ENCODE measurements around the gene GSAP. TPM values are rescaled to one million over a fixed set of nuclear protein-coding genes. Genes with fewer than 3 reads are reported as not detected.

Gene GSAP
- total RNA-seq, 1 experiment from 2014 or later: 23.3 TPM

DNA sequence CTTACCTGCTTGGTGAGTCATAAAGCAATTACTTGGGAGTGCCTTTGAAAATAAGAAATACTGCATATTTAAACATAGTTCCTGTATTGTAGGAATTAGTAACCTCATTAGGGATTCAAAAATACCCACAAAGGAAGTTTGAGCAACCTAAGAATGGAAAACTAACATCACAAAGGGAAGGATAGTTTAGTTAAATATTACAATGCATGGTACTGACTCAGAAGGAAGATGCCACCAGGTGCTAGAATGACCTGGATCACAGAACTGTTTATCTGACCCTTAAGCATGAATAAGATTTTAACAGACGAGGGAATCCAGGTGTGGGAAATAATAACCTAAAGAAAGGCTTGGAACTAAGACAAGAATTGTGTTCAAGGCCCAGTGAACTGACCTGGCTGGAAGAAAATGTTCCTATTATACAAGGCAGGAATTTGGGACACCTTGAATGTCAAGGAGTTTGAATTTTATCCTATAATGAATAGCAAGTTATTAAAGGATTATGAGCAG, 106.4 kb downstream of the GSAP start:
- Mint-ChIP-seq H3K36me3 (ENCODE audit: insufficient read depth, unreplicated experiment) (peaks cover 3% of the 10 kb centered on the region), H3K27ac (ENCODE audit: unreplicated experiment) (no peak overlapping the region), H3K4me1 (ENCODE audit: low read depth, unreplicated experiment) (no peaks in the 10 kb centered on the region), H3K4me3 (ENCODE audit: low read depth, unreplicated experiment) (no peak overlapping the region), H3K9me3 (ENCODE audit: low read depth, unreplicated experiment) (peaks cover 6% of the 10 kb centered on the region), H3K27me3 (ENCODE audit: unreplicated experiment) (no peaks in the 10 kb centered on the region)
- TF ChIP-seq CTCF (IDR thresholded peaks at IDR 0.05; ENCODE audit: unreplicated experiment): no peak
- no TSS peak for BruUV-seq (replicated peaks)
- CTCF ChIA-PET: no interaction called here
- intact Hi-C loops (cut with micrococcal nuclease; ENCODE audit: unreplicated experiment): no loop called here
- DNase-seq: no peak

DNA sequence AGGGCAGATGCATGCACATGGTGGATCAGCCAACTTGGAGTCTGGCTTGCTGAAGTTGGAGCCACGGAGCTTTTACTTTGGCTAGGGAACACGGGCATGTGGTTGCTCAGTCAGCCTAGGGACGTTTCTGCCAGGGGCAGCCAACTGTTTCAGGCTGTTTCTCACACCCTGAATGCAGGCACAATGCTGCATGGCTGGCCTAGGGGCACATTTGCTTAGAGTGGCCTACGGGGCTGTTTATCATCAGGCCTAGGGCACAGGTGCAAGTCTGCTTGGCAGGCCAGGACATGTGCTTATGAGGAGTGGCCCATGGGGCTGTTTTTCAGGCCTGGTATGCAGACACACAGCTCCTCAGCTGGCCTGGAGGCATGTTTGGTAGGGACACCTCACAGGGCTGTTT, 107.4 kb downstream of the GSAP start:
- no peak for TF ChIP-seq CTCF (IDR thresholded peaks at IDR 0.05; ENCODE audit: unreplicated experiment)
- no peak for DNase-seq
- Mint-ChIP-seq H3K36me3 (ENCODE audit: insufficient read depth, unreplicated experiment) (peaks cover 3% of the 10 kb centered on the region), H3K9me3 (ENCODE audit: low read depth, unreplicated experiment) (peaks cover 6% of the 10 kb centered on the region), H3K27ac (ENCODE audit: unreplicated experiment) (no peak overlapping the region), H3K4me1 (ENCODE audit: low read depth, unreplicated experiment) (no peaks in the 10 kb centered on the region), H3K27me3 (ENCODE audit: unreplicated experiment) (no peaks in the 10 kb centered on the region), H3K4me3 (ENCODE audit: low read depth, unreplicated experiment) (no peak overlapping the region)
- CTCF ChIA-PET: no interaction called here
- BruUV-seq (replicated peaks): no TSS peak
- intact Hi-C loops (cut with micrococcal nuclease; ENCODE audit: unreplicated experiment): no loop called here

GRCh38 chr7:77306231-77307067, 109.7 kb downstream of the GSAP start:
- no peaks in the 10 kb centered on the region for H3K27me3 Mint-ChIP-seq (ENCODE audit: unreplicated experiment)
- H3K36me3 Mint-ChIP-seq (ENCODE audit: insufficient read depth, unreplicated experiment): peaks cover 3% of the 10 kb centered on the region
- H3K27ac Mint-ChIP-seq (ENCODE audit: unreplicated experiment): no peak overlapping the region
- no peak for DNase-seq
- no peak overlapping the region for H3K4me3 Mint-ChIP-seq (ENCODE audit: low read depth, unreplicated experiment)
- CTCF ChIA-PET: no interaction called here
- intact Hi-C loops (cut with micrococcal nuclease; ENCODE audit: unreplicated experiment): no loop called here
- BruUV-seq (replicated peaks): no TSS peak
- H3K9me3 Mint-ChIP-seq (ENCODE audit: low read depth, unreplicated experiment): peaks cover 9% of the 10 kb centered on the region
- no peaks in the 10 kb centered on the region for H3K4me1 Mint-ChIP-seq (ENCODE audit: low read depth, unreplicated experiment)
- TF ChIP-seq CTCF (IDR thresholded peaks at IDR 0.05; ENCODE audit: unreplicated experiment): no peak

- Mint-ChIP-seq H3K27ac (ENCODE audit: unreplicated experiment) (no peak overlapping the region), H3K9me3 (ENCODE audit: low read depth, unreplicated experiment) (peaks cover 2% of the 10 kb centered on the region), H3K27me3 (ENCODE audit: unreplicated experiment) (no peaks in the 10 kb centered on the region), H3K4me3 (ENCODE audit: low read depth, unreplicated experiment) (no peak overlapping the region), H3K36me3 (ENCODE audit: insufficient read depth, unreplicated experiment) (no peaks in the 10 kb centered on the region), H3K4me1 (ENCODE audit: low read depth, unreplicated experiment) (no peaks in the 10 kb centered on the region)
- DNase-seq: no peak
- CTCF ChIA-PET: no interaction called here
- TF ChIP-seq CTCF (IDR thresholded peaks at IDR 0.05; ENCODE audit: unreplicated experiment): no peak
- no TSS peak for BruUV-seq (replicated peaks)
- intact Hi-C loops (cut with micrococcal nuclease; ENCODE audit: unreplicated experiment): no loop called here
Measured at GRCh38 chr7:77295549-77295948, 120.6 kb downstream of the GSAP start.
